ENCODE measurements around the gene LAMC1.

Gene LAMC1

GRCh38 chr1:183180218-183180617 lies 157.0 kb downstream of the LAMC1 start:
- in situ Hi-C loops (cut with MboI; ENCODE audit: low sequenced_read_pairs) = no loop called here

- in situ Hi-C loops (cut with MboI; ENCODE audit: low sequenced_read_pairs) = no loop called here
These were observed 157.4 kb downstream of the LAMC1 start for GRCh38 chr1:183180634-183181056.

- in situ Hi-C loops (cut with MboI; ENCODE audit: low sequenced_read_pairs) = no loop called here
These were observed 162.8 kb downstream of the LAMC1 start, which contains the start of gene LAMC2 for GRCh38 chr1:183185941-183186490. Gene LAMC2 (plus strand): TSS chr1:183186264. CDS start chr1:183186353, 89 bp downstream.

GRCh38 chr1:183186841-183187240 lies 163.6 kb downstream of the LAMC1 start:
- in situ Hi-C loops (cut with MboI; ENCODE audit: low sequenced_read_pairs) = no loop called here

- in situ Hi-C loops (cut with MboI; ENCODE audit: low sequenced_read_pairs) = no loop called here
These were observed 165.0 kb downstream of the LAMC1 start for GRCh38 chr1:183188240-183188639.

- in situ Hi-C loops (cut with MboI; ENCODE audit: low sequenced_read_pairs) = no loop called here
These were observed 168.6 kb downstream of the LAMC1 start for GRCh38 chr1:183191833-183192232.

GRCh38 chr1:183193963-183194525 lies 170.8 kb downstream of the LAMC1 start:
- in situ Hi-C loops (cut with MboI; ENCODE audit: low sequenced_read_pairs) = no loop called here

- in situ Hi-C loops (cut with MboI; ENCODE audit: low sequenced_read_pairs) = no loop called here
These were observed 171.4 kb downstream of the LAMC1 start for GRCh38 chr1:183194527-183195141.

GRCh38 chr1:183195142-183195574 lies 171.9 kb downstream of the LAMC1 start:
- in situ Hi-C loops (cut with MboI; ENCODE audit: low sequenced_read_pairs) = no loop called here

Measured in HL-60/S4 (cell line).